SIG-M5 (cell line): ENCODE measurements around the gene TUBB8B.
"Not testable (repeated sequence)": the region's sequence is repeated elsewhere in the genome, so short reads cannot be mapped to it uniquely, and the experiment has no call there.

Experiments
- DNase-seq: peaks from one replicate; lab custom pipeline; 2025; lab: John Stamatoyannopoulos, UW

TUBB8B gene

GRCh38 chr18:12773-13172 is 36.6 kb downstream of the TUBB8B start:
- DNase-seq: not testable (repeated sequence)

- not testable (repeated sequence) for DNase-seq
Measured at GRCh38 chr18:11383-12274, 37.8 kb downstream of the TUBB8B start.

- not testable (repeated sequence) for DNase-seq
Measured at GRCh38 chr18:10624-11184, 38.7 kb downstream of the TUBB8B start.

GRCh38 chr18:9937-10336 is 39.5 kb downstream of the TUBB8B start:
- DNase-seq: not testable (repeated sequence)
